Right lobe of liver (tissue), 4 donors: ENCODE data around the gene ZBTB42.

Source experiments
- CTCF ChIP-seq, 4 donors: fragments of 200-600 bp in 3 of 4; fragments of 450-650 bp in 1 of 4; IDR thresholded peaks; one replicate each; pipeline versions ENCODE4 v1.5.1 to v1.8.0; 2016 to 2022; ENCODE audit warnings: antibody characterized with exemption in 4 of 4, mild to moderate bottlenecking in 2 of 4
- POLR2A ChIP-seq: fragments of 450-650 bp; IDR thresholded peaks from one replicate; pipeline ENCODE4 v1.6.1; 2017; ENCODE audit warnings: antibody characterized with exemption, mild to moderate bottlenecking
- donor health status: DM: no; HTN: no; CAD: no.
- donor health status: DM: no; HTN: no; CAD: no.
- donor health status: DM: no; HTN: yes; CAD: no.

- no peak for TF ChIP-seq CTCF (IDR thresholded peaks at IDR 0.05)
- no peak for TF ChIP-seq POLR2A
These were observed 10.9 kb upstream of the ZBTB42 start for GRCh38 chr14:104789752-104790743.
